GM19395 (cell line): Measurements from ENCODE around the gene C1QC.

Source experiments
- ATAC-seq: cut with Tn5 transposase; IDR thresholded peaks from one replicate; pipeline ENCODE4 v1.9.1; 2021; ENCODE audit warnings: mild to moderate bottlenecking, moderate library complexity; ENCODE audit not compliant: unreplicated experiment

C1QC gene

DNA sequence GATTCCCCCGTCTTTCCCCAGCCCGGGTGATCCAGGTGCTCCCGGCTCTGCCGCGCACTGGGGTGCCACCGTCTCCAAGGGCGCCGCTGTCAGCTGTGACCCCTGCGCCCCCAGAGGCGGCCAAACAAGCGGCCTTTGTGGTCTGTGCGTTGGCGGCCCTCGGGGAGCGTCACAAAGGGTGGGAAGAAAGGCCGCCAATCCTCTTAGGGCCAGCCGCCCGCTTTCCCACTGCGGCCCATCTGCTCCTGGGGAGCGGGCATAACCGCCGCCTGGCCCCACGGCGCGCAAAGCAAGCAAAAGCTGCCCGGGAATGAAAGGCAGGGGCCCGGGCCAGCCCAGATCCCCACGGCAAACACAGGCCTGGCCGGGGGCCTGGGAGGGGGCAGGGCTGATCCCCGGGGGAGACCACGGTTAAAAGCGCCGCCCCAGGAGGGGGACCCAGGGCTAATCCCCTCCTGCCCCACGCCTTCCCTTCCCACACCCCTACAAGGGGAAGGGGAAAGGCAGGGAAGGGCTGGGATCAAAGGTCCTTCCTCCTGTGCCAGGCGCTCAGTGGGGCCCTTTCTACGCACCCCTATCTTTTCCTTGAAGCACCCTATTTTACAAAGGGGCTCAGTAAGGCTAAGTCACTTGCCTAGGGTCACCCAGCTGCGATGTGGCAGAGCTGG is 33.6 kb downstream of the C1QC start:
- no peak for ATAC-seq

DNA sequence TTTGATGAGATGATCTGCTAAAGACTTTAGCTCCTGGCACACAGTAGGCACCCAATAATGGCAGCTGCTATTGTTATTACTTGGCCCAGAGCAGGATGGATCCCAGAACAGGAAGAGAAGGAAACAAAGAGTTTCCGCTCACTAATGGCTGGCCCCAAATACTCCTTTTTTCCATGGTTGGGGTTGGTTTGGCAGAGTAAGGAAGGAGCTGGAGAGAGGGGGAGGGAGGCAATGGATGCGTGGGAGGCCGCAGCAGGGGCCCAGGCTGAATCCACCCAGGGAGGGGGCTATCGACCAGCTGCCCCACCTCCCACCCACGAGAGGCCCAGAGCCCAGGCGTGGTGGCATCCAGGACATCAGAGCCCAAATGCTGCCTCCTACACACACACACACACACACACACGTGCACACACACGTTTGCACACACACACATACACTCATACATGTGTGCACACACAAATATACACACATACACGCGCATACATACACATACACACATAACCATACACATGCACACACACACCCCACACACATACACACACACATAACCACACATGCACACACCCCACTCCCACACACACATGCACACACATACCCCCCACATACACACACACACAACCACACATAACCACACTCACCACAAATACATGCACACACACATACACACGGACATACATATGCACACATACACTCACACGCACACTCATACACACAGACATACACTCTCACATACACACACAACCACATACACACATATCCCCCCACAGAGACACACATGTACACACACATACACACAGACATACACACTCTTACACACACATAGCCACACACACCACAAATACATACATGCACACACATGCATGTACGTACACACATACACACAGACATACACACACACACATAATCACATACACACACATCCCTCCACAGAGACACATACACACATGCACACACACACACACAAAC is 34.8 kb downstream of the C1QC start:
- no peak for ATAC-seq

DNA sequence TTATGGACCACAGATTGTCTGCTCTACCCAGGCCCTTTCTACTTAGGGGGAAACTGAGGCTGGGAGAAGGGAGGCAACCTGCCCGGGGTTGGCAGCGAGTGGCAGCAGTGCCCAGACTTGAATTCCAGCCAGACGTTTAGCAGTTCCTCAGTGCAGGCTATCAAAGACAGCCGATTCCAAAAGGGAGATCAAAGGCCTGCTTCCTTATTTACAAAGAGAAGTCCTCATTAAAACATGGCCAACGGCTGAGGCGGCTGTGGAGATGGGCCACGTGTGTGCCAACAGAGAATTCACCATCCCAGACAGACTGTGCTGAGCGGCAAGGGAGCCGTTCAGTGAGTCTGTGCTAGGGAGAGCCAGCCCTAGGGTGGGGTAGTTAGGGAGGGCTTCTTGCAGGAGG is 37.3 kb downstream of the C1QC start:
- ATAC-seq: no peak

DNA sequence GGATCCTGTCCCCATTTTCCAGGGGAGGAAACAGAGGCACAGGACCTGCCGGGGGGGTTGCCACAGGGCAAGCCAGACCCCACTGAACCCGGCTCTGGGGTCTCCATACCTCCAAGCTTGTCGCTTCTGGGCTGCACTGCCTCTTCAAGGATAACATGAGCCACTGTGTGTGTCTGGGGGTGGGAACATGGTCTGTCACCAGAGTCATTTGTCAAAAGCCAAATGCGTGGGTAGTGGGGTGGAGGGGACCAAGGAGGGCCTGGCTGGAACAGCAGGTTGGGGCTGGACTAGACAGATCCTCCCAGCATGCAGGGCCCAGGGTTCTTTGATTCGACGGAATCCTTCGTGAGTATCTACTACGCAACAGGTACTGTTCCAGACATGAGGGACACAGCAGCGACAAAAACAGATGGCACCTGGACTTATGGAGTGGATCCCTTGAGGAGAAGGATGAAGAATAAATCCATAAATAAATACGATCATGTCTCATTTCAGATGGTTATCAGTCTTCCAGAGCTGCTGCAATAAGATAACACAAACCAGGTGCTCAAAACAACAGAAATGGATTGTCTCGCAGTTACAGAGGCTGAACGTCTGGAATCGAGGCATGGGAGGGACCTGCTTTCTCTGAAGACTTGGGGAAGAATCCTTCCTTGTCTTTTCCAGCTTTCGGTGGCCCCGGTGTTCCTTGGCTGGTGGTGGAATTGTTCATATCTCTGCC is 38.3 kb downstream of the C1QC start:
- ATAC-seq: no peak

GRCh38 chr1:22683547-22683946 is 40.1 kb downstream of the C1QC start:
- no peak for ATAC-seq

- ATAC-seq: no peak
Measured at GRCh38 chr1:22685591-22686059, 42.2 kb downstream of the C1QC start.

DNA sequence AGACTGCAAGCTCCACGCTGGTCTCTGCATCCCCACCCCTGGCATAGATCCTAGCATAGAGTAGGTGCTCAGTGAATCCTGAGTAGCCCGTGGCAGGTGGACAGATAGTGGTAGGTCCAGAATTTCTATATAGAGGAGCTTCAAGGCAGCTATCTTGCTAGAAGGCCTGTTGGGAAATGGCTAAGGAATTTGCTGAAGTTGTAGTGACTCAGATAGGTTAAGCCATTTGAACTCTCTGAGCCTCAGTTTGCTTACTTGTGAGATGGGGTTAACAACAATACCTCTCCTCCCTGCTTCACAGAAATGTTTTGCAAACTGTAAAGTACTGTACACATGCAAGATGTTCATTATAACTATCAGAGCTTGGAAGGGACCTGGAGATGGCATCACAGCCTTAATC is 43.8 kb downstream of the C1QC start:
- ATAC-seq: no peak

DNA sequence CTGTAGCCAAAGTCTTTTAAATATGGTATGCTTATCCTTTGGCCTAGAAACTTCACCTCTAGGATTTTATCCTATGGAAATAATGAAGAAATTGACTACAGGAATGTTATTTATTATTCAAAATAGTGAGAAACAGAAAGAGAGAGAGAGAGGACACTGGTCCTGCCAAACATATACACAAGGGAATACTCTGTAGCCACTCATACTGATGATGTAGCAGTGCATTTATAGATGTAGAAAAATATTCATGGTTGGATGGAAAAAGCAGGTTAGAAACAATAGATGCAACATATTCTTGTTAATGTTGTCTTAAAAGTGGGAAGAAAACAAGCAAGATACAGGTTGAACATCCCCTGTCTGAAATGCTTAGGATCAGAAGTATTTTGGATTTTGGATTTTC is 45.0 kb downstream of the C1QC start:
- ATAC-seq: no peak

- ATAC-seq: no peak
Measured at GRCh38 chr1:22689505-22689904, 46.1 kb downstream of the C1QC start.

GRCh38 chr1:22691031-22691753 is 47.8 kb downstream of the C1QC start:
- no peak for ATAC-seq

GRCh38 chr1:22694172-22694571 is 50.7 kb downstream of the C1QC start:
- no peak for ATAC-seq

- no peak for ATAC-seq
Measured at GRCh38 chr1:22696610-22697009, 53.2 kb downstream of the C1QC start.
